HG03439 (cell line): ENCODE results near the gene CELSR2.
"Not testable (repeated sequence)": the region's sequence is repeated elsewhere in the genome, so short reads cannot be mapped to it uniquely, and the experiment has no call there.

Source experiments
- ATAC-seq: cut with Tn5 transposase; IDR thresholded peaks from one replicate; pipeline ENCODE4 v1.9.1; 2021; ENCODE audit warnings: mild to moderate bottlenecking, moderate library complexity; ENCODE audit not compliant: unreplicated experiment

Gene CELSR2

GRCh38 chr1:109274533-109275476 is 25.5 kb downstream of the CELSR2 start:
- ATAC-seq = no peak

GRCh38 chr1:109275706-109276345 is 26.5 kb downstream of the CELSR2 start:
- ATAC-seq = no peak

- peak; percentile 66 for ATAC-seq
Measured at GRCh38 chr1:109277434-109278204, 28.3 kb downstream of the CELSR2 start.

- no peak for ATAC-seq
Measured at GRCh38 chr1:109279615-109280278, 30.4 kb downstream of the CELSR2 start.

- no peak for ATAC-seq
Measured at GRCh38 chr1:109280862-109281261, 31.5 kb downstream of the CELSR2 start.

GRCh38 chr1:109281680-109282496 is 32.5 kb downstream of the CELSR2 start:
- no peak for ATAC-seq

GRCh38 chr1:109282497-109282951 is 33.2 kb downstream of the CELSR2 start:
- no peak for ATAC-seq

- ATAC-seq = peak; percentile 95
Measured at GRCh38 chr1:109282952-109283747, 33.8 kb downstream of the CELSR2 start, which contains the start of gene PSRC1. Gene PSRC1 (minus strand): TSS chr1:109283145.

GRCh38 chr1:109283748-109284600 is 34.6 kb downstream of the CELSR2 start:
- ATAC-seq = no peak

GRCh38 chr1:109286762-109287161 is 37.4 kb downstream of the CELSR2 start:
- ATAC-seq = not testable (repeated sequence)

- no peak for ATAC-seq
Measured at GRCh38 chr1:109290137-109290536, 40.8 kb downstream of the CELSR2 start.

- ATAC-seq = no peak
Measured at GRCh38 chr1:109290998-109291397, 41.7 kb downstream of the CELSR2 start.

- no peak for ATAC-seq
Measured at GRCh38 chr1:109292364-109292763, 43.0 kb downstream of the CELSR2 start.

GRCh38 chr1:109293026-109293425 is 43.7 kb downstream of the CELSR2 start:
- no peak for ATAC-seq

GRCh38 chr1:109294481-109294880 is 45.1 kb downstream of the CELSR2 start:
- ATAC-seq = no peak

GRCh38 chr1:109295712-109296415 is 46.5 kb downstream of the CELSR2 start:
- ATAC-seq = no peak

- no peak for ATAC-seq
Measured at GRCh38 chr1:109296782-109297181, 47.4 kb downstream of the CELSR2 start.
